Spleen (tissue), 11 donors: ENCODE measurements around the gene CALN1. TPM values are rescaled to one million over a fixed set of nuclear protein-coding genes. Genes with fewer than 3 reads are reported as not detected.

Experiments
- DNase-seq: peaks from one replicate; pipeline ENCODE4 v3.0.0-alpha.2; 2020
- H3K27ac ChIP-seq, 8 donors: fragments of 200-600 bp; sonication (generic) in 7 of 8; 1 replicate in 4 of 8; 2 replicates in 4 of 8; pipeline versions ENCODE4 v1.5.0 to v1.8.0; 2016 to 2021; ENCODE audit warnings: inconsistent platforms in 4 of 8, mild to moderate bottlenecking in 4 of 8, moderate library complexity in 1 of 8
- H3K27me3 ChIP-seq, 7 donors: fragments of 200-600 bp; sonication (generic) in 6 of 7; replicated peaks in 1 of 7; 1 replicate in 4 of 7; 2 replicates in 3 of 7; pipeline versions ENCODE4 v1.5.0 to v1.8.0; 2016 to 2021; ENCODE audit warnings: inconsistent platforms in 3 of 7, mild to moderate bottlenecking in 1 of 7
- H3K36me3 ChIP-seq, 6 donors: fragments of 200-600 bp; sonication (generic) in 5 of 6; 1 replicate in 4 of 6; 2 replicates in 2 of 6; pipeline versions ENCODE4 v1.5.0 to v1.8.0; 2016 to 2021; ENCODE audit warnings: inconsistent platforms in 2 of 6
- H3K4me1 ChIP-seq, 6 donors: fragments of 200-600 bp; sonication (generic) in 5 of 6; 1 replicate in 3 of 6; 2 replicates in 3 of 6; pipeline versions ENCODE4 v1.5.0 to v1.8.0; 2016 to 2021; ENCODE audit warnings: inconsistent platforms in 3 of 6
- H3K4me3 ChIP-seq, 8 donors: fragments of 200-600 bp; sonication (generic) in 7 of 8; 1 replicate in 4 of 8; 2 replicates in 4 of 8; pipeline versions ENCODE4 v1.5.0 to v1.8.0; 2016 to 2021; ENCODE audit warnings: inconsistent platforms in 4 of 8, mild to moderate bottlenecking in 4 of 8, moderate library complexity in 2 of 8
- H3K9me3 ChIP-seq, 8 donors: fragments of 200-600 bp; sonication (generic) in 7 of 8; 1 replicate in 4 of 8; 2 replicates in 4 of 8; pipeline versions ENCODE4 v1.5.0 to v1.8.0; 2016 to 2021; ENCODE audit warnings: inconsistent platforms in 4 of 8
- POLR2A ChIP-seq, 3 donors: fragments of 450-650 bp; IDR thresholded peaks; one replicate each; pipeline ENCODE4 v1.5.1; 2017; ENCODE audit warnings: antibody characterized with exemption in 3 of 3, mild to moderate bottlenecking in 1 of 3
- POLR2AphosphoS5 ChIP-seq, 3 donors: sonication (generic); formaldehyde crosslinking; IDR thresholded peaks; one replicate each; pipeline ENCODE4 v1.5.1; 2017; ENCODE audit warnings: antibody characterized with exemption in 3 of 3
- WGBS, 5 donors: extraction: QIAGEN DNeasy Blood & Tissue Kit in 3 of 5; methylation state at CpG; one replicate each; pipeline versions ENCODE4 v1.1.5 to v1.1.7; 2013 to 2018; 5-methylcytosine and 5-hydroxymethylcytosine counted together
- intact Hi-C: fragments of 100-400 bp; cut with DNase I; formaldehyde crosslinking; loops from one replicate; pipeline ENCODE4 v1.15.0; 2023; ENCODE audit warnings: low total_unique reads
- polyA plus RNA-seq, 3 donors: library from polyadenylated mRNA; stranded (reverse); fragments of 200-250 nt; gene quantifications; one replicate each; pipeline ENCODE4 v1.2.1, GENCODE V29; 2013
- total RNA-seq, 7 donors: library from RNA; depleted of rRNA in 3 of 7; stranded (reverse); fragments of >200 nt in 3 of 7; fragmentation: NEBNext Ultra II Directional in 4 of 7; extraction: Animal tissue kit (Norgen Biotek cat#: 25700) in 4 of 7; gene quantifications; one replicate each; pipeline versions ENCODE4 v1.1.0 to v1.2.1, GENCODE V29; 2016 to 2021
- TF ChIP-seq, protein P1 (sequence below), 11 experiments: fragments of 200-600 bp in 7 of 11; fragments of 450-650 bp in 4 of 11; sonication (generic) in 4 of 11; IDR thresholded peaks in 8 of 11; conservative IDR thresholded peaks in 3 of 11; 1 replicate in 7 of 11; 2 replicates in 4 of 11; pipeline versions ENCODE4 v1.4.0 to v1.8.0; 2016 to 2021; ENCODE audit warnings: antibody characterized with exemption in 11 of 11, inconsistent platforms in 4 of 11, mild to moderate bottlenecking in 1 of 11
- donor health status: healthy with polysubstance abuse.
- donor health status: DM: no; HTN: no; CAD: no; lungs with moderate emphysema.
- donor health status: DM: no; HTN: no; CAD: no.
- donor health status: Bipolar disorder and iron deficiency.
- donor health status: healthy.
- donor health status: DM: no; HTN: no; CAD: no.
- donor health status: DM: yes; HTN: yes; CAD: no.

The CALN1 gene
- total and polyA plus RNA-seq, 10 donors: under 0.01 to 0.19 (median 0.03) TPM; not detected in 7

DNA sequence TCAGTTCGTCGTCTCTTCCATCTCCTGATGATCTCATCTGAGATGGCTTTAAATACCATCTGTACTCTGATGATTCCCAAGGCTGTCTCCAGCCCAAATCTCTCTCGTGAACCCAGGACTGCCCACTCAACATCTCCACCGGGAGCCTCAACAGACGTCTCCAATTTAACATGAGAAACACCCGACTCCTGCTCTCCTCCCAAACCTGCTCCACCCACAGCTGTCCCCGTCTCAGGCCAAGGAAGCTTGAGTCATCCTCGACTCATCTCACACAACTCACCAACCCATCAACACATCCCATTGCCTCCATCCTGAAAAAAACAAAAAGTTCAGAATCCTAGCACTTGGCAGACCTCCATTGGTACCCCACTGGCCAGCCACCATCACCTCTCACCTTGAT is 29.7 kb upstream of the CALN1 start:
- H3K4me1 ChIP-seq: no peaks in the 10 kb centered on the region
- H3K4me3 ChIP-seq: no peak overlapping the region
- no peaks in the 10 kb centered on the region for H3K9me3 ChIP-seq
- 77 to 88% (median 87%) methylated on average over 8 of the region's 8 CpGs for WGBS, 5 donors
- intact Hi-C loops: no loop called here
- no peak for TF ChIP-seq POLR2A (IDR thresholded peaks at IDR 0.05)
- no peak for TF ChIP-seq POLR2AphosphoS5 (IDR thresholded peaks at IDR 0.05)
- TF ChIP-seq, protein P1, sequence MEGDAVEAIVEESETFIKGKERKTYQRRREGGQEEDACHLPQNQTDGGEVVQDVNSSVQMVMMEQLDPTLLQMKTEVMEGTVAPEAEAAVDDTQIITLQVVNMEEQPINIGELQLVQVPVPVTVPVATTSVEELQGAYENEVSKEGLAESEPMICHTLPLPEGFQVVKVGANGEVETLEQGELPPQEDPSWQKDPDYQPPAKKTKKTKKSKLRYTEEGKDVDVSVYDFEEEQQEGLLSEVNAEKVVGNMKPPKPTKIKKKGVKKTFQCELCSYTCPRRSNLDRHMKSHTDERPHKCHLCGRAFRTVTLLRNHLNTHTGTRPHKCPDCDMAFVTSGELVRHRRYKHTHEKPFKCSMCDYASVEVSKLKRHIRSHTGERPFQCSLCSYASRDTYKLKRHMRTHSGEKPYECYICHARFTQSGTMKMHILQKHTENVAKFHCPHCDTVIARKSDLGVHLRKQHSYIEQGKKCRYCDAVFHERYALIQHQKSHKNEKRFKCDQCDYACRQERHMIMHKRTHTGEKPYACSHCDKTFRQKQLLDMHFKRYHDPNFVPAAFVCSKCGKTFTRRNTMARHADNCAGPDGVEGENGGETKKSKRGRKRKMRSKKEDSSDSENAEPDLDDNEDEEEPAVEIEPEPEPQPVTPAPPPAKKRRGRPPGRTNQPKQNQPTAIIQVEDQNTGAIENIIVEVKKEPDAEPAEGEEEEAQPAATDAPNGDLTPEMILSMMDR (IDR thresholded peaks at IDR 0.05 in 8 of 11, conservative IDR thresholded peaks at IDR 0.05 in 3 of 11): no peak
- no peak overlapping the region for H3K27ac ChIP-seq
- H3K36me3 ChIP-seq: no peaks in the 10 kb centered on the region
- DNase-seq: no peak
- H3K27me3 ChIP-seq: peaks cover 0 to 25% (median 0%) of the 10 kb centered on the region in 7 donors

DNA sequence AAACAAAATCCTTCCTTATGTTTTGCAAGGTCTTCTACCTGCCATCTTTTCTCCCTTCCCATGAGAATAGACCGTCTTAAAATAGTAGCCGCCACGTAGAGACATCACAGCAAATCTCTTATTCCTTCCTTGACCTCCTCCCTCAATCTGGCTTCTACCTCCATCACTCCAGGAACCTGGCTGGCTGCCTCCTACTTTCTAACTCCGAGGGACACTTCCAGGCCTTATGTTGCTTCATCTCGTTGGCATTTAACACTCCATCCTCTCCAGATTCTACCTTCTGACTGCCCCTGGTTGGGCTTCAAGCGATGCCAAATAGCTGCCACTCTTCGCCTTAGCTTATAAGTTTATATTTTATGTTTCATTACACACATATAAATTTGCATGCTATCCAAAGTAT is 26.4 kb upstream of the CALN1 start:
- H3K27me3 ChIP-seq: peaks cover 0 to 13% (median 0%) of the 10 kb centered on the region in 7 donors
- no peaks in the 10 kb centered on the region for H3K4me1 ChIP-seq
- intact Hi-C loops: no loop called here
- TF ChIP-seq POLR2A (IDR thresholded peaks at IDR 0.05): no peak
- TF ChIP-seq, protein P1 (IDR thresholded peaks at IDR 0.05 in 8 of 11, conservative IDR thresholded peaks at IDR 0.05 in 3 of 11): no peak
- no peak for TF ChIP-seq POLR2AphosphoS5 (IDR thresholded peaks at IDR 0.05)
- no peaks in the 10 kb centered on the region for H3K9me3 ChIP-seq
- H3K36me3 ChIP-seq: no peaks in the 10 kb centered on the region
- 85 to 92% (median 89%) methylated on average over 7 of the region's 7 CpGs for WGBS, 5 donors
- H3K4me3 ChIP-seq: no peak overlapping the region
- no peak for DNase-seq
- H3K27ac ChIP-seq: no peak overlapping the region

DNA sequence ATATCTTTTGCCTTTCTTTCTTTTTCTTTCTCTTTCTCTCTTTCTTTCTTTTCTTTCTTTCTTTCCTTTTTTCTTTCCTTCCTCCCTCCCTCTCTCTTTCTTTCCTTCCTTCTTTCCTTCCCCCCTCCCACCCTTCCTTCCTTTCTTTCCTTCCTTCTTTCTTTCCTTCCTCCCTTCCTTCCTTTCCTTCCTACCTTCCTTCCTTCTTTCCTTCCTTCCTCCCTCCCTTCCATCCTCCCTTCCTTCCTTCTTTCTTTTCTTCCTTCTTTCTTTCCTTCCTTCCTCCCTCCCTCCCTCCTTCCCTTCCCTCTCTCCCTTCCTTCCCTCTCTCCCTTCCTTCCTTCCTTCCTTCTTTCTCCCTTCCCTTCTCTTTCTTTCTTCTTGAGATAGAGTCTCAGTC is 25.5 kb upstream of the CALN1 start:
- no peaks in the 10 kb centered on the region for H3K36me3 ChIP-seq
- DNase-seq: no peak
- TF ChIP-seq POLR2A (IDR thresholded peaks at IDR 0.05) (no peak), POLR2AphosphoS5 (IDR thresholded peaks at IDR 0.05) (no peak)
- TF ChIP-seq, protein P1 (IDR thresholded peaks at IDR 0.05 in 8 of 11, conservative IDR thresholded peaks at IDR 0.05 in 3 of 11): no peak
- H3K27ac ChIP-seq: no peak overlapping the region
- intact Hi-C loops: no loop called here
- peaks cover 0 to 8% (median 0%) of the 10 kb centered on the region in 7 donors for H3K27me3 ChIP-seq
- H3K9me3 ChIP-seq: no peaks in the 10 kb centered on the region
- H3K4me3 ChIP-seq: no peak overlapping the region
- H3K4me1 ChIP-seq: no peaks in the 10 kb centered on the region

DNA sequence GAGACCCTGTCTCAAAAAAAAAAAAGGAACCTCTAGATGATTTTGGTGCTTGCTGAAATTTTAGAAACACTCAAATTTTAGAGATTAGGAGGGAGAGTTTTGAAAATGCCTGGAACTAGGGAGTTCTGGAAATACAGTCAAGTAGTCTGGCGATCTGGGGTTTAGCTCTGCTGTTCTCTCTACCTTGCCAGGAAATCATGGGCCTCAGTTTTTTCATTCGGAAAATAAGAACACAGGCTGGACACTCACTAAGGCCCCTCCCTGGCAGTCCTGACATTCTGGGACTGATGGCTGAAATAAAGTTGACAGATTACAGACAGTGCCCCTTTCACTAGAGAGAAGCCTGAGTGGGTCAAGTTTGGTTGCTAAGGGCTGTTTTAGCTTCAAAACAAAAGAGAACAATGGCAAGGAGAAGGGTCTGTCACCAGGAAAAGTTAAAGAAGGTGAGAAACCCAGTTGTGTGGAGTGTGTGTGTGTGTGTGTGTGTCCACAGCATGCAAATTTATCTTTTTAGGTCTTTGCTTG is 25.0 kb upstream of the CALN1 start:
- Histone ChIP-seq H3K4me3 (no peak overlapping the region), H3K36me3 (no peaks in the 10 kb centered on the region), H3K27me3 (peaks cover 0 to 8% (median 0%) of the 10 kb centered on the region in 7 donors), H3K9me3 (no peaks in the 10 kb centered on the region), H3K4me1 (no peaks in the 10 kb centered on the region), H3K27ac (no peak overlapping the region)
- TF ChIP-seq POLR2A (IDR thresholded peaks at IDR 0.05): no peak
- no peak for DNase-seq
- WGBS, 5 donors: 85 to 92% (median 89%) methylated on average over 2 of the region's 2 CpGs
- intact Hi-C loops: no loop called here
